GM12873 (cell line): ENCODE measurements around the gene MAP7.

Experiments
- TF ChIP-seq, protein P1 (sequence below): IDR thresholded peaks from 2 replicates; pipeline ENCODE4 v1.5.1; 2012; ENCODE audit warnings: low read depth, mild to moderate bottlenecking, moderate library complexity, low read length, control low read depth; ENCODE audit not compliant: insufficient read depth; ENCODE audit errors: missing control alignments

MAP7 gene

DNA sequence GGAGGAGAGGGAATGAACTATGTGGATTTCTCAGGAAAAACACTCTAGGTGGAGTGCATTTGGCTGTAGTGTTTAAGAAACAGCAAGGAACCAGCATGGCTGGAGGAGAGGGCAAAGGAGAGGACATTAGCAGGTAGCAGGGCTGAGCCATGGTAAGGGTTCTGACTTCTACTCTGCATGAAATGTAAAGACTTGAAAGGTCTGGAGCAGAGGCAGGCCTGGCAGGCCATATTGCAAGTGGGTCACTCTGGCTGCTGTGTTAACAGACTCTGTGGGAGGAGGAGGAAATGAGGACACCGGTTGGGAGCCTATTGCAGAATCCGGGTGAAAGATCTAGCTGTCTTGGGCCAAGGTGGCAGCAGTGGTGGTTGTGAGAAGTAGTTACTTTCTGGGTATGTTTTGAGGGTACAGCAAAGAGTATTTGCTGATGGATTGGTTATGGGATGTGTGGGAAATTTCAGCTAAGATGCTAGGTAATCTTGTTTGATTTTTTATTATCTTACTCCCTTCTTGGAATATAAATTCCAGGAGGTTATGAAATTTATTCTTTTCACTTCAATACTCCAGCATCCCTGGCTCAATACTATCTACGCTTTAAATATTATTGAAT, 144.7 kb downstream of the MAP7 start:
- TF ChIP-seq, protein P1, sequence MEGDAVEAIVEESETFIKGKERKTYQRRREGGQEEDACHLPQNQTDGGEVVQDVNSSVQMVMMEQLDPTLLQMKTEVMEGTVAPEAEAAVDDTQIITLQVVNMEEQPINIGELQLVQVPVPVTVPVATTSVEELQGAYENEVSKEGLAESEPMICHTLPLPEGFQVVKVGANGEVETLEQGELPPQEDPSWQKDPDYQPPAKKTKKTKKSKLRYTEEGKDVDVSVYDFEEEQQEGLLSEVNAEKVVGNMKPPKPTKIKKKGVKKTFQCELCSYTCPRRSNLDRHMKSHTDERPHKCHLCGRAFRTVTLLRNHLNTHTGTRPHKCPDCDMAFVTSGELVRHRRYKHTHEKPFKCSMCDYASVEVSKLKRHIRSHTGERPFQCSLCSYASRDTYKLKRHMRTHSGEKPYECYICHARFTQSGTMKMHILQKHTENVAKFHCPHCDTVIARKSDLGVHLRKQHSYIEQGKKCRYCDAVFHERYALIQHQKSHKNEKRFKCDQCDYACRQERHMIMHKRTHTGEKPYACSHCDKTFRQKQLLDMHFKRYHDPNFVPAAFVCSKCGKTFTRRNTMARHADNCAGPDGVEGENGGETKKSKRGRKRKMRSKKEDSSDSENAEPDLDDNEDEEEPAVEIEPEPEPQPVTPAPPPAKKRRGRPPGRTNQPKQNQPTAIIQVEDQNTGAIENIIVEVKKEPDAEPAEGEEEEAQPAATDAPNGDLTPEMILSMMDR: no peak

DNA sequence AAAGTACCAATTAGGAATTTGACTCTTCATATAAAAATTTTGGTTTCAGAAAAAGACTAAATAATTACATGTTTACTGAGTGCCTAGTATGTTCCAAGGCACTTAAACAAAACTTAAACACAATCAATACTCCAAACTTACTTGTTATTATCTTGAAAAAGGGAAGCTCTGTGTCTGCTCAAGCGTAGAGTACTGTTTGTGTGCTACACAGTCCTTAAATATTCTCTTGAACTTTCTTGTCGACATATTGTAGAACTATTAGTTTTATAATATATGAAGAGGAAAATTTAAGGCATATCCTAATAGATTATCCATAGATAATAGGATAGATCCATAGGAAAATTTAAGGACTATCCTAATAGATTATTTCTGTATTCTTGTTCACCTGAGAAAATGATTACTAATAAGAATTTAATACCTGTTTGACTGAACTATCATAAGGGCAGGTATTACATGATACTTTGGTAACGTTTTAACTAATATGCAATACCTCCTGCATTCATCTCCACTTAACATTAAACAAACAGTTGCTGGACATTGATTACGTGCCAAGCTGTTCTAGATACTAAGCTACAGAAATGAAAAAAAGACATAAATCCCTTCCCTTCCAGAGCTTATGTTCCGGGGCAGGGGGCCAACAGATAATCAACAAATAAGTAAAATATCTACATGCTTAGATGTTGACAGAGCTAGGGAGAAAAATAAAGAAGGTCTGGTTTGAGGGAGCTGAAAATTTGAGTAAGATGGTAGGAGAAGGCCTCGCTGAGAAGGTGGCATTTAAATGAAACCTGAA, 145.4 kb downstream of the MAP7 start:
- TF ChIP-seq, protein P1: no peak

GRCh38 chr6:136404007-136404406, 146.2 kb downstream of the MAP7 start:
- TF ChIP-seq, protein P1: no peak

DNA sequence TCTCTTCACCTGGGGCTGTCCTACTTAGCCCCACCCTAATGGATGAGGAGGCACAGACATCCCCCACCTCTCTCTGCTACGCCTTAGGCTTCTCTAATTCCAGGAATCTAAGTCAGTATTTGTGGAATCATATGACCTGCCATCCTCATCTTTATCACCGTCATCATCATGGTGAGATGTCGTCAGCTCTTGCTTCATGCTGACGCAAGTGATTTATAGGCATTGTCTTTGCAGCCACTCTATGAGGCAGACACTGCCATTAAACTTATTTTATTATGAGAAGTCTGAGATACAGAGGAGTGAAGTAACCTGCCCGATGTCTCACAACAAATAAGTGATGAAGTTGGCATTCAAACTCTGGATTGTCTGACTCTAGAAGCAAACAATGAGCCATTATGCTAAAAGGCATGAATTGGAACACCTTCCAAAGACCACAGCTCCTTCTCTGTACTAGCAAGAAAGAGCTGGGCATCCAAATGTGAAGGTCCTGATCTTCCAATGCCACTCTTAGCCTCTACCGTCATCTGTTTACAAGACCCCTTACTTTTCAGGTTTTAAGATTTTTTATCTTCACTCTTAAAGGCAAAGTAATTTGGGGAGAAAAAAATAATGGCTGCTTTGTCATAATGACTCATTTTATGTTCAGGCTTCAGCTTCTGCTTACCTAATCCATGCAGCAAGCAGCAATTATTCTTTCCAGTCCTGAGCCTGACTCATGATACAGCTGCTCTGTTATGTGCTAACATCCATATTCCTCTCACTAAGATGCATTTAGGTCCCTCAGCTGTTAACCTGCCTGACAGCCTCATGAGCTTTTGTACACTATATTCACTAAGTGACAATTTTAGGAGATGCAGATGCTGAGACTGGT, 146.9 kb downstream of the MAP7 start:
- TF ChIP-seq, protein P1: no peak

- TF ChIP-seq, protein P1: no peak
Observed at GRCh38 chr6:136401749-136402148, 148.5 kb downstream of the MAP7 start.

- TF ChIP-seq, protein P1: no peak
Observed at GRCh38 chr6:136398453-136398852, 151.8 kb downstream of the MAP7 start.

GRCh38 chr6:136396908-136397307, 153.3 kb downstream of the MAP7 start:
- TF ChIP-seq, protein P1: no peak
